ENCODE results near the gene MTHFD1L.
"Not testable (repeated sequence)": the region's sequence is repeated elsewhere in the genome, so short reads cannot be mapped to it uniquely, and the experiment has no call there.

MTHFD1L gene

DNA sequence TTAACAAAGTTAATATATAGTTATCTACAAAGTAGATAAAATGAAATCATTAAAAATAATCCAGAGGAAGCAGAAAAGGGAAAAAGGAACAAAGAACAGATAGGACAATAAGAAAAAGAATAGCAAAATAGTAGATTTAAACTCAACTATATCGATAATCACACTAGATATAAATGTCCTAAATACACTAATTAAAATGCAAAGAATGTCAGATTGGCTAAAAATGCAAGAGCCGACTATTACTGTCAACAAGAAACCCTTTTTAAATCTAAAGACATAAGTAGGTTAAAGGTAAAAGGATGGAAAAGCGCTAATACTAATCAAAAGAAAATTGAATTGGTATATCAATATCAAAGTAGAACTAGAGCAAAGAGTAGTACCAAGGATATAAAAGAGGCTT is 209.5 kb downstream of the MTHFD1L start:
- DNase-seq: no peak

DNA sequence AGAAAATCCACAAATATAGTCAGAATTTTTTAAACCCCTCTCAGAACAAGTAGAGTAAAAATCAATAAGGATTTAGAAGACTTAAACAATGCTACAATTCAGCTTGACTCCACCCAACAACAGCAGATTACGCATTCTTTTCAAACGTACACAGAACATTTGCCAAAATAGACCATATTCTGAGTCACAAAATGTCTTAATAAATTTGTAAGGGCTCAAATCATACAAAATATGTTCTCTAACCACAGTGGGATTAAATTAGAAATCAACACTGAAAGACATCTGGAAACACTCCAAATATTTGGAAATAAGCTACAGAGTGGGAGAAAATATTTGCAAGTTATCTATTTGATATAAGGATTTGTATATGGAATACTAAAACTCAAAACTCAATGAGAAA is 210.0 kb downstream of the MTHFD1L start:
- no peak for DNase-seq

DNA sequence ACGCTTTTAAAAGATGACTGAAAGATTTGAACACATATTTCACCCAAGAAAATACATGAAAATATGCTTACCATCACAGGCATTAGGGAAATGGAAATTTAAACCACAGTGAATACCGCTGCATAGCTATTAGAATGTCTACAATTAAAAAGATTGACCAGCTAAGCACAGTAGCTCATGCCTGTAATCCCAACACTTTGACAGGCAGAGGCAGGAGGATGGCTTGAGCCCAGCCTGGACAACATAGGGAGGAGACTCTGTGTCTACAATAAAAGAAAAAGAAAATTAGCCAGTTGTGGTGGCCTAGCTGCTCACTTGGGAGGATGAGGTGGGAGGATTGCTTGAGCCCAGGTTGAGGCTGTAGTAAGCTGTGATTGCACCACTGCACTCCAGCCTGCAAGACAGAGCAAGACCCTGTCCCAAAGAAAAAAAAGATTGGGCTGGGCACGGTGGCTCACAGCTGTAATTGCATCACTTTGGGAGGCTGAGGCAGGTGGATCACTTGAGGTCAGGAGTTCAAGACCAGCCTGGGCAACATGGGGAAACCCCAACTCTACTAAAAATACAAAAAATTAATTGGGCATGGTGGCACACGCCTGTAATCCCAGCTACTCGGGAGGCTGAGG is 210.5 kb downstream of the MTHFD1L start:
- no peak for DNase-seq

DNA sequence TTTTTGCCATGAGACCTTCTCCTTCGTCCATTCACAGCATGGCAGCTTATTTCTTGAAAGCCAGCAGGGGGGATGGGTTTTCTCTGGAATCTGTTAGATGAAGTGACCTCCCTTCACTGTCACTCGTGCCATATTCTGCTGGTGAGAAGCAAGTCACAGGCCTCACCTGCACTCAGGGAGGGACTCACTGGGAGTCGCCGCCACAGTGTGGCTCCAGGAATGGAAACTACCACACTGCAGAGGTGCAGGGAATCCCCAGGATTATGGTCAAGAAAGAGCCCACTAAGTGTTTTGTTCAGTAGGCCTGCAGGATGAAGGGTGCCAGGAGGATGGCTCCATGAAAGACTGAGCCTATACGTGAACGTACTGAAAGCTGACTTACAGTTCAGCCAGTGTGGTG is 213.2 kb downstream of the MTHFD1L start:
- no peak for DNase-seq

DNA sequence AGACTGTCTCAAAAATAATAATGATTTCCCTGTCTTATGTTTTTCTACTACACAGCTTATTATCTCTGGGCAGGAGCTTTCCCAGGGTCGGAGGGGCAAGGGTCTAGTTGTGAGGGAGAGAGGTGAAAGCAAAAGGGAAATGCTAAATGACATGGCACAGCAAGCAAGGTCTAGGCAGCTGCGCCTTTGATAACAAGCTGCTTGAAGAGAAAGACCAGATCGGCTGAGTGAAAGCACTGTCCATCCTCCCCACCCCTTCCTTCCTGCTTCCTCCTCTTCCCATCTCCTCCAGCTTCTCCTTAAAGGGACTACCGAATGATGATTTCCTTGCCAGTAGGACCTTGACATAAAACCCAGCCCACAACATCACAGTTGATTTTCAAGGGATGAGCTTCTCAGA is 216.2 kb downstream of the MTHFD1L start:
- DNase-seq: no peak

DNA sequence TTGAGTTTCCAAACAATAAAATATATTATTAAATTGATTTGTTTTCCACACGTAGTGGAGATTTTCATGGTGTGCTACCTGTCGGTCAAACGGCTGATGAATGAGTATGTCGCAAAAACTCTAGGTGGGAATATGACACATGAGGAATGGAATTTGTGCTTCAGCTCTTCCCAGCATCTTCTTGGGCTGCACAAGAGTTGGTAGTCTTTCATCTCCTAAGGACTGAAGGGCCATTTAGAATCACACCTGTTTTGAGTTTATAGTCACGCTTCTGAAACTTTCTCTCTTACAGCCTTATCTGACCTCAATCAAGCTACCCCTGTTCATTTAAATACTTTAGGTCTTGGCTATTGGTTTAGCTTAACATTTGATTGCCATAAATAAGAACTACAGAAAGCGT is 216.6 kb downstream of the MTHFD1L start:
- DNase-seq: no peak

DNA sequence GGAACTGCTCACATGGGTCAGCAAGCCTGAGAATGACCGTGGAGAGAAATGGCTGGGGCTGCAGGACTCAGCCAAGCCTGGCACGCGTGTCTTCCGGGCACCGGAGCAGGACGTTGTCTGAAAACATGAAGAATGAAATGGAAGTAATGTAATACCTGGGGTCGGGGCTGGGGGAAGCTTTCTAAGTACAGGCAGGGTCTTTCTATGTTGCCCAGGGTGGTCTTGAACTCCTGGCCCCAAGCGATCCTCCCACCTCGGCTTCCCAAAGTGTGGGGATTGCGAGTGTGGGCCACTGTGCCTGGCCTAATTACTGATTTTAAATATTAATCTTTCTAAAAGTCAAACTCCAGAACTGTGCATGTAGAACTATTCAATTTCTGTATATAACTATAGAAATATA is 218.8 kb downstream of the MTHFD1L start:
- no peak for DNase-seq

DNA sequence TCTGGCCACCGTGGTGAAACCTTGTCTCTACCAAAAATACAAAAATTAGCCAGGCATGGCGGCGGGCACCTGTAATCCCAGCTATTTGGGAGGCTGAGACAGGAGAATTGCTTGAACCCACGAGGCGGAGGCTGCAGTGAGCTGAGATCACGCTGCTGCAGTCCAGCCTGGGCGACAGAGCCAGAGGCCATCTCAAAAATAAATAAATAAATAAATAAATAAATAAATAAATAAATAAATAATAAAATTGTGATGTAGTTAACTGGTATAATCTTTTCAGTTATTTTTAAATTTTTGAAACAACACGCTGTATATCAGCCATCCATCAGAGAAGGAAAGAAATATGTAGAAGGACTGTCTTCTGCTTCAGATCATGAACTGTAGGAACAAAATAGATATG is 221.6 kb downstream of the MTHFD1L start:
- DNase-seq: not testable (repeated sequence)

DNA sequence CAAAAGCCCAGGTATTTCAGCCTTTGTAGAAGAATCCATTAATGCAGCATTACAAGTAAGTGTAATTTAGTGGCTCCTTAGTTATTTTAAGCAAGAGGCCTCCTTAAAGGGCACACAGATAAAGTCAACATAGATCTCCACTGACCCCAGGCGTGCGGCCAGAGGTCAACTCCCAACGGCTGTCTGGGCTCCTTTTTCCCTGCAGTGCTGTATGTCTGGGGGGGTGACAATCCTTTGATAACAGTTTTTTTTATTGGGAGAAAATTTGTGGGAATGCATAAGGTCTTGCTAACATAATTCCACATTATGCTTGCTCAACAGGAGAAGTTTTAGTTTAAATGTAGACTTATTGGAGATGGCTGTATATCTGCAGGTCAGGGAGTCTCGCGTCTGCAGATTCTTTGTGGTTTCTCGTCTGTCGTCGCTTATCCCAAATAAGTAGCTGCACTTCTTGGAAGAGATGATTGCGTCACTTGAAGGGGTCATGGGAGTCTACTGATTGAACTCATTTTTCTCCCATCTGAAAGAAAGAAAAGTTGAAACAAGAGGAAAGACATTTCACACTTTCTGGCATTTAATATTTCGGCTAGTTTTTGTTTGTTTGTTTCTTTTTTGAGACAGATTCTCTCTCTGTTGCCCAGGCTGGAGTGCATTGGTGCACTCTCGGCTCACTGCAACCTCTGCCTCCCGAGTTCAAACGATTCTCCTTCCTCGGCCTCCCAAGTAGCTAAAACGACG is 222.5 kb downstream of the MTHFD1L start:
- DNase-seq: no peak

DNA sequence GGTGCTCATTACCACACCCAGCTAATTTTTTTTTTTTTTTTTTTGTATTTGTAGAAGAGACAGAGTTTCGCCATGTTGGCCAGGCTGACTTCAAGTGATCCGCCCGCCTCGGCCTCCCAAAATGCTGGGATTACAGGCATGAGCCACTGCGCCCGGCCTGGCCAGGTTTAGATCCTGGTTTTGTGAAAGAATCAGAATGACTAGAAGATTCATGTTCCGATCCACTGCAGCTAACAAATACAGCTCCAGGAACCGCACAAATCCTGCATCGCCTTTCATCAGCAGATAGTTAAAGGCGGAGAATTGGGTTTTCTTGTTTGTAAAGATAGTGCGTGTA is 223.1 kb downstream of the MTHFD1L start:
- no peak for DNase-seq

DNA sequence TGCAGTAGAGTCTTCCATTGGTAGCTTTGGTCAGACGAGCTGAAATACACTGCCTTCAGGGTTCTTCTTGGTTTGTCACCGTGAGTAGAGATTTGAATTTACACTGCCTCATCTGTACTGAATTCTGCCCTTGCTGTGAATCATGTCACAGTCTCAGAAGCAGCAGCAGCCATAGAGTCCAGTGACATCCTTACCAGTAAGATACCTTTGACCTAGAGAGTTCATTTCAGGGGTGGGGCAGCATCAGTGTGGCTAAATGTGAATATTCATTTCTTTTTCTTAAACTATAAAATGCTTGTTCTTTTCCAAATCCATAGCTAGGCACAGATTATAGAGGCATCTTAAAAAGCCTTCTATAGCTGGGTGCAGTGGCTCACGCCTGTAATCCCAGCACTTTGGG is 223.5 kb downstream of the MTHFD1L start:
- DNase-seq: no peak

DNA sequence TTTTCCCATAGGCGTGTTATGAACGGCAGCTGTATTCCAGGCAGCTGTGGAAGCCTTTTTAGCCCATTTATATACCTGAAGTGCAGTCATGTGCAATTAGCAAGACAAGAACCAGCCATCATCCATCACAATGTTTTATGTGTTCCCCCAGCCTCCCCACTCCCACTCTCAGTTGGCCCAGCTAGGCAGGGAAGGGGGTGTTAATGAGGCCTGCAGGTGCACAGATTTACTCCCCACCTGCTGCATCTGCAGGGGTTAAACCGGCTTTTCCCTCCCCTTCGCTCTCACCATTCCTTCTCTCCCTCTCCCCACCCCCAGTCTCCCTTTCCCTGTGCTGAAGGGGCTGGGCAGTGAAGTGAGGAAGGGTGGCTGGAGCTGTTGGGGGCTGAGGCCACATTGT is 224.5 kb downstream of the MTHFD1L start:
- DNase-seq: no peak

DNA sequence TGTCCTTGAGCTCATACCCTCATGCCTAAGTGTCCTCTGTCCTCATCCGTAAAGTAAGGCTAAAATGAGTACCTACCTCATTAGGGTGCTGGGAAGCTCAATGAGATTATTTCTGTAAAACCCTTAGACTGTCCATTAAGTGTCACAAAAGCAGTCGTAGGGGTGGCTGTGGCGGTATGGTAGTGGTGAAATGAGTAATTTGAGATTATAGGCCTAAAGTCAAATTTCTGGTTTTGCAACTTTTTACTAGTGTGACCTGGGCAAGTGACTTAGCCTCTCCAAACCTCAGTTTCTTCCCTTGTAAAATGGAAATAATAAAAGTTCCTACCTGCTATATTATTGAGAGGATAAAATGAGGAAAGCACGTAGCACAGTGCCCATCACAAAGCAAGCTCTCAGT is 226.1 kb downstream of the MTHFD1L start:
- no peak for DNase-seq

DNA sequence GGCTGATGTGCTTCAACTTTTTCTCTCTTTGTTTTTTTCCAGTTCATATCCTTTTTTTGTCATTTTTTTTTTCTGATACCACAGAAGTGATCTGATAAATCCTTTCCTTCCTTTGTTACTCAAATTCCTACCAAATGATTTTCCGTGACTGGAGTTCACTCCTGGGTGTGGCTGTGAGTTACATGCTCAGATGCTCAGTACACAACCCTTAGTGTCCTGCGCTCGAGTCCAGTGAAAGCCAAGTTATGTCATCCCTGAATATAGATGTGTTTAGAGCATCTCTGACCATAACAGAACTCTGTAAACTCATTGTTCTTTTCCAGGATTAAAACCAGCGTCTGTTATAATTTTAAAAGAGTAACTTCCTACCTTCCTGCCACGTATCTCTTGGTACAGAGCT is 227.1 kb downstream of the MTHFD1L start:
- no peak for DNase-seq

DNA sequence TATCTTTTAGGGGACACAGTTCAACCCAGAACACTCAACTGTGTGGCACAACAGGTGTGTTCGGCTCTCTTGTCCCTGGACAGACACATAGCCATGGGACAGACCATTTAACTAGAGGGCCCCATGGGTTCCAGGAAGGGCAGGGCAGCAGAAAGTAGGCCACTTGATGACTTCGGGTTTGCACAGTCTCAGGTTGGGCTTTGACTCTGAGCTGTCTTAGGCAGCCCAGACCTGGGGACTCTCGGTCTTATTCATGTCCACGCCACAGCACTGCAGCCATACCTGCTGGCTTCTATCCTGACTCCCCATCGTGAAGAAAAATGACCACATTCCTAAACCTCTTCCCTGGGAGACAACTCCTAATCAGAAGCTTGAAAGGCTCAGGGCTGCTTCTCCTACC is 228.2 kb downstream of the MTHFD1L start:
- DNase-seq: no peak

DNA sequence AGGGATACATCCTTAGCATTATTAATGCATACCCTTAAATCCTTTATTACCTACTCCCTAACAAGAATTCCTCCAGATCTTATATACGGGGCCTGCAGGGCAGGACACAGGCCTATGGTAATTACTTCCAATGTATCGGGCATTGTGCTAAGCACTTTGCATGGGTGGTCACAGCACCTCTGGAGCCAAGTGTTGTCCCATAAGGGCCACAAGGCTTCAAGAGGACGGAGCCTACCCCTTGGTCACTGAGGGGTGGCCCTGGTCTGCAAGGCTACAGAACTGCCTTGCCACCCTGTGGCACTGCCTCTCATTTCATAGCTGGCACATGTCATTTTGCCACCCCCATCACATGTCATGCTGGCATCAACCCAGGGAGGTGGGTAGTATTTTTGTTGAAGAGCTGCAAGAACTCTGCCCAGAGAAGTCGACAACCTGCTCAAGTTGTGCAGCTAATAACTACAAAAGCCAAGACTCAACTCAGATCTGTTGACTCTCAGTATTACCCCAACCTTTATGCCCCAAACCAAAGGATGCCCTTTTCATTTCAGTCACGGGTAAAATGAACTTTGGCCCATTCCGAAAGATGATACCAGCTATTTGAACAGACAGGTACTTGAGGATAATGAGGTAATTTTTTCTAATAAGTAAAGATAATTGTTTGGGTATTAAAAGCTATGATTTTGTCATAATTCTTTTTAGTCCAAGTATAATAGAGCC is 230.2 kb downstream of the MTHFD1L start:
- no peak for DNase-seq

DNA sequence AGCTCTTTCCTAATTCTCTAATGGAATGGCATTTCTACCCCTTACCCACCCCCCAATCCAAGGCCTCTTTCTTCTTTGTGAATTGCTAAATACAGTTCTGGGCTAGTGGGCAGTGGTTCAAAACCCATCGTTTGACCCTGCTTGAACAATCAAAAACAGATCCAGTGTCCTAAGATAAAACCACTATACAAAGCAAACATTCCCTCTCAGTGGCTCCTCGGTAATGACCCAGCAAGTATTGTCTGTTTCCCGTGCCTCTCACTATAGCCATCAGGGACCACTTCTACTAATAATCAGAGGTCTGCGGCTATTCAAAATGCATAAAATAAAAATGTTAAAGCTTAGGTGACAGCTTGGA is 230.7 kb downstream of the MTHFD1L start:
- DNase-seq: no peak

DNA sequence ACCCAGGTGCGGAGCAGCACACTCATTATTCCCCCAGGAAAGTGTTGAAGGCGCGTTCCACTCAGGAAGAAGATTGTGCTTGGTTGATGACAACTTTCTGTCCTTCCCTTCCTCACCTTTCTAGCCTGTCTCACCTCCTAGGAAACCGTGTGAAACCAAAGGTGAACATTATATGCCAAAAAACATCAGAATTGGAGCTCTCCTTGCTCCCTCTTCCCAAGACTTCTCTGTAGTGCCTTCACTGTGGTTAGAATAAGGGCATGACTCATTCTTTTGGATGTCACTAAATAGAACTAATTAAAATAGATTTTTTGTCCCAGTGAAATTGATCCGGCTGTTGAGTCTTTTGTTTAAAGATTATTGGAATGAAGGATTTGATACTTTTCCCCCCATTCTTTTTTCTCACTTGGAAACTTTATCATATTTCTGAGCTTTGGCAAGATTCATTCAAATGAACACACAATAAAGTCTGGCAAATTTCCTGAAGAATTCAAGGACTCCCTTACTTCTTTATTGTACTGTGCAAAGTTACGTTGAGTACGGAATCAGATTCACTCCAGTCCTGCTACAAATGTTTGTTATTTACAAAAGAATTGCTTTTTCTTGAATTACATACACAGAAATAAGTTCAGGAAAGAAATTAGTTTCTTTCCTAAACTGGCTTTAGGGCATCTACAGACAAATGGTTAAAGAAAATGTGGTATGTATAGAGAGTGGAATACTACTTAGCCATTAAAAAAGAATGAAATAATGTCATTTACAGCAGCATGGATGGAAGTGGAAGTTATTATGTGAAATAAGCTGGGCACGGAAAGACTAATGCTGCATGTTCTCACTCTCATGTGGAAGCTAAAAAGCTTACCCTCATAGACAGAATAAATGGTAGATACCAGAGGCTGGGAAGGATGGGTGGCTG is 231.4 kb downstream of the MTHFD1L start:
- no peak for DNase-seq

DNA sequence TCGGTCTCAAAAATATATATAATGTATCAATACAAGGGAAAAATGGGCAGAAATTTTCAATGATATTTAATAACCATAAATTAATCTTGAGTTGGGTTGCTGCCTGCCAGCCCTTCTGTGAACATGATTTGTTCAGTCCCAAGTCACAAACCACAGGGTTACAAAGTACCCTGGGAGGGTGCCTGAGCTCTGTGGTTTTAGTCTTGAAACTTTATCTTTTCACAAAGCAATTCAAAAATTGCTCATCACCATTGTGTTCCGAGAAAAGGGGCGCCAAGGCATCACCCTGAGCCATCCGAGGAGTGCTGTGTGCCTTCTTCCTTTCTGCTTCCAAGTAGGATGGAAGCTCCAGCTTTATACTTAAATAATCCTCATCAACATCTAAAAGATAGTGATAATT is 232.7 kb downstream of the MTHFD1L start:
- no peak for DNase-seq

DNA sequence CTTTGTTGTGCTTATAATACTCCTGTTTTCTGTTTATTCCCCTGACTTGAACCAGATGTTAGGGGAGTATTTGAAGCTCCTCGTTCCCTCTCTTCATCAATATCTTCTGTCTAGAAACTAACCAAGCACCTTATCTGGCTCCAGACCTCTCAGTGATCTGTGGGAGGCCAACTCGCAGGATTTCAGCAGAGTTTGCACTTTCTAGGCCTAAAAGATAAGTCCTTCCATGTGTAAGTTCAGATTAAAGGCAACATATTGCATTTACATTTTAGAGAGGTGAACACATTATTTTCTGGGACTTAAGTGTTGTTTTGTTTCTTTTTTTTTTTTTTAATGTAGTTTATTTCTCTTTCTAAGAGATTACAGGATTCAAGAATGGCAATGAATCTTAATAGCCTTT is 234.8 kb downstream of the MTHFD1L start:
- no peak for DNase-seq

DNA sequence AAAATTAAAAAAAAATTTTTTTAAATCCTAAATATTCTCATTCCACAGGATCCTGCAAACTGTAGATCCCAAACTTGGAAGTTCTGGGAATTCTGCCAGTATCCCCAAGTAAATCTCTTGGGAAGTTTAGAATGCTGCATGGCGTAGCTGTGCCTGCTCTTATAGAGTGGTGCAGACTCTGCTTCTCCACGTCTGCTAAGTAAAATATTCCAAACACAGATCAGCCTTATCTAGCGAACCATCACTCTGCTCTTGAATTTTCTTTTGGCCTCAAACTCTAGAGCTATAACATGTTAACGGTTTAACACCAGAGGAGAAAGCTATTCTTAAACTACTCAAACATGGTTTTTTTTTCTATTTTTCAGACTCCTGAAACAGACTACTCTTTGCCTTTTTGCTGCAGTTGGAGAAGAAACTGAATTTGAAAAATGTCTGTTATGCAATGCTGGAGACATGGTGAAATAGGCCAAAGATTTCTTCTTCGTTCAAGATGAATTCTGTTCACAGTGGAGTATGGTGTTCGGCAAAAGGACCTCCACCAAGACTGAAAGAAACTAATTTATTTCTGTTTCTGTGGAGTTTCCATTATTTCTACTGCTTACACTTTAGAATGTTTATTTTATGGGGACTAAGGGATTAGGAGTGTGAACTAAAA is 235.8 kb downstream of the MTHFD1L start:
- no peak for DNase-seq

DNA sequence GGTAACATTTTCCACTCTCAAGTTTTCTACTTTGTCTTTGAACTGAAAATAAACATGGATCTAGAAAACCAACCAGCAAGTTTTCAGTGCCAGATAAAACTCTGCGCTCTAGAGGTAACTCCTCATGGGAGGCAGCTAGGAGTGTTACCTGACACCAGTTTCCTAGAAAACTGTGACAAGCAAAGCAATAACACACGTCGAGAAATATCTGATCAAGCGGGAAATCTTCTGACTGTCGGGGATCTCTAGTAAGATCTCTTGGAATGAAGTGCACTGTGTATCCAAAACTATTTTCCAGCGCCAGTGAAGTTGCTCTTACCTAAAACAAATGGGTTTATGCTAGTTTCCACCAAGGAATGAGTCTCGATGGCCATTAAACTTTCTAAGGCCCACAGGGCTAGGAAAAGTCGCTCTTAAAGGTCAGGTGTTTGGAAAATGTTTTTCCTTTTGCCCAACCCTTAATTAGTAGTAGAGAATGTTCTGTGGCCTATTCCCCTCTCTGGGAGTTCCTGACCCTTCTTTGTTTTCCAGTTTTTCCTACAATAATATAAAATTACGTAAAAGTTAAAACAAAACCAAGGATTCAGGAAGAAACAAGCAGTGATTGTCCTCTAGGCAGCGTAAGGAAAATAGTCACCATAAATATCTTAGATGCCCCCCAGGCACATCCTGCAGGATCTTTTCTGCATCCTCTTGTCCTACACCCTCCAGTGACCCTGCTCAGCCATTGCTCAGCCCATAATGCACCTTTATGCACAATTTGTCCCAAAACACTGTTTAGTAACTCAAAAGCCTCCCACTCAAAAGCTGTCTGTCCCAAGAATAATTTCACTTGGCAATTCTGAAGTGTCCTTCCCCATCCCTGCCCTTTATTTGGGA is 236.6 kb downstream of the MTHFD1L start:
- DNase-seq: no peak

All from activated CD4-positive, alpha-beta T cell treated with anti-CD3 and anti-CD28 coated beads, Interleukin-2, amount 50 U/mL, for 4 hours (primary cell).